Ascending aorta (tissue), 2 donors: Measurements from ENCODE around the gene EPC1. TPM values are rescaled to one million over a fixed set of nuclear protein-coding genes. Genes with fewer than 3 reads are reported as not detected.
A peak's percentile ranks its signal among the peaks of the same experiment; 100 is the strongest.
"Not testable (repeated sequence)": the region's sequence is repeated elsewhere in the genome, so short reads cannot be mapped to it uniquely, and the experiment has no call there.

Experiments used
- DNase-seq, 2 donors: peaks; one replicate each; pipeline ENCODE4 v3.0.0-alpha.2; 2019; ENCODE audit warnings: low spot score in 2 of 2
- H3K27ac ChIP-seq, 2 donors: fragments of 200-600 bp; sonication (generic); one replicate each; pipeline ENCODE4 v1.5.1; 2016 to 2017; ENCODE audit warnings: mild to moderate bottlenecking in 1 of 2
- H3K27me3 ChIP-seq: fragments of 200-600 bp; sonication (generic); one replicate; pipeline ENCODE4 v1.5.1; 2017
- H3K36me3 ChIP-seq, 2 donors: fragments of 200-600 bp; sonication (generic); one replicate each; pipeline ENCODE4 v1.5.1; 2016
- H3K4me1 ChIP-seq, 2 donors: fragments of 200-600 bp; sonication (generic); one replicate each; pipeline ENCODE4 v1.5.1; 2016 to 2017; ENCODE audit warnings: mild to moderate bottlenecking in 1 of 2
- H3K4me3 ChIP-seq, 2 donors: fragments of 200-600 bp; sonication (generic); one replicate each; pipeline ENCODE4 v1.5.1; 2016 to 2017; ENCODE audit warnings: mild to moderate bottlenecking in 1 of 2
- H3K9me3 ChIP-seq, 2 donors: fragments of 200-600 bp; sonication (generic); one replicate each; pipeline ENCODE4 v1.5.1; 2016
- intact Hi-C: fragments of 100-400 bp; cut with DNase I; formaldehyde crosslinking; loops from one replicate; pipeline ENCODE4 v1.15.1; 2023
- total RNA-seq: library from RNA; depleted of rRNA; stranded (reverse); fragments of >200 nt; gene quantifications from one replicate; pipeline ENCODE4 v1.1.0, GENCODE V29; 2016
- TF ChIP-seq, protein P1 (sequence below), 3 experiments: fragments of 200-600 bp in 2 of 3; fragments of 450-650 bp in 1 of 3; sonication (generic) in 2 of 3; IDR thresholded peaks; one replicate each; pipeline ENCODE4 v1.5.1; 2016 to 2019; ENCODE audit warnings: antibody characterized with exemption in 3 of 3, mild to moderate bottlenecking in 1 of 3, moderate library complexity in 1 of 3

The EPC1 gene
- total RNA-seq, 1 donor from 2014 or later: 31.4 TPM

DNA sequence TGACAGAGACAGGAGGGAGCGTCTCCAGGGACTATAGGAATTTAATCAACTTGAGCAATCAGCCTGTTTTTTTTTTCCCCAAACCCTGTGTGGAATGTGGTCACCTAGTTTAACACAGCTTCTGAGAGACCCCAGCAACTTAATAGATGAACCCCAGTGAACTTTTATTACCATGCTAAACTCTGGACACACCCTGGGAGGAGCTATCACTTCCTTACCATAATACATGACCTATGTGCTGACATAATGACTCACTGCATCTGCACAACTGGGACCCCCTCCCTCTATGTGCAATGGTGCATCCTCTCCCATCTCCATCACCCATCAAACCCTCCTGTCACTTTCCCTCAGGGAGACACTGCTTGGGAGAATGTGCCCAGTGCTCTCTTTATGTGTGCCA lies 83.7 kb downstream of the EPC1 start:
- Histone ChIP-seq H3K4me1 (peaks cover 0 to 2% of the 10 kb centered on the region in 2 donors), H3K4me3 (no peak overlapping the region), H3K36me3 (peaks cover 12 to 13% of the 10 kb centered on the region in 2 donors), H3K9me3 (no peaks in the 10 kb centered on the region), H3K27ac (no peak overlapping the region), H3K27me3 (no peaks in the 10 kb centered on the region)
- intact Hi-C loops: no loop called here
- TF ChIP-seq, protein P1, sequence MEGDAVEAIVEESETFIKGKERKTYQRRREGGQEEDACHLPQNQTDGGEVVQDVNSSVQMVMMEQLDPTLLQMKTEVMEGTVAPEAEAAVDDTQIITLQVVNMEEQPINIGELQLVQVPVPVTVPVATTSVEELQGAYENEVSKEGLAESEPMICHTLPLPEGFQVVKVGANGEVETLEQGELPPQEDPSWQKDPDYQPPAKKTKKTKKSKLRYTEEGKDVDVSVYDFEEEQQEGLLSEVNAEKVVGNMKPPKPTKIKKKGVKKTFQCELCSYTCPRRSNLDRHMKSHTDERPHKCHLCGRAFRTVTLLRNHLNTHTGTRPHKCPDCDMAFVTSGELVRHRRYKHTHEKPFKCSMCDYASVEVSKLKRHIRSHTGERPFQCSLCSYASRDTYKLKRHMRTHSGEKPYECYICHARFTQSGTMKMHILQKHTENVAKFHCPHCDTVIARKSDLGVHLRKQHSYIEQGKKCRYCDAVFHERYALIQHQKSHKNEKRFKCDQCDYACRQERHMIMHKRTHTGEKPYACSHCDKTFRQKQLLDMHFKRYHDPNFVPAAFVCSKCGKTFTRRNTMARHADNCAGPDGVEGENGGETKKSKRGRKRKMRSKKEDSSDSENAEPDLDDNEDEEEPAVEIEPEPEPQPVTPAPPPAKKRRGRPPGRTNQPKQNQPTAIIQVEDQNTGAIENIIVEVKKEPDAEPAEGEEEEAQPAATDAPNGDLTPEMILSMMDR (IDR thresholded peaks at IDR 0.05): no peak
- DNase-seq: no peak

- TF ChIP-seq, protein P1 (IDR thresholded peaks at IDR 0.05): no peak
- intact Hi-C loops: no loop called here
- Histone ChIP-seq H3K27ac (no peak overlapping the region), H3K9me3 (no peaks in the 10 kb centered on the region), H3K4me1 (no peaks in the 10 kb centered on the region), H3K4me3 (no peak overlapping the region), H3K36me3 (no peaks in the 10 kb centered on the region), H3K27me3 (no peaks in the 10 kb centered on the region)
- DNase-seq: no peak
Observed at GRCh38 chr10:32259551-32259950, 87.4 kb downstream of the EPC1 start.

DNA sequence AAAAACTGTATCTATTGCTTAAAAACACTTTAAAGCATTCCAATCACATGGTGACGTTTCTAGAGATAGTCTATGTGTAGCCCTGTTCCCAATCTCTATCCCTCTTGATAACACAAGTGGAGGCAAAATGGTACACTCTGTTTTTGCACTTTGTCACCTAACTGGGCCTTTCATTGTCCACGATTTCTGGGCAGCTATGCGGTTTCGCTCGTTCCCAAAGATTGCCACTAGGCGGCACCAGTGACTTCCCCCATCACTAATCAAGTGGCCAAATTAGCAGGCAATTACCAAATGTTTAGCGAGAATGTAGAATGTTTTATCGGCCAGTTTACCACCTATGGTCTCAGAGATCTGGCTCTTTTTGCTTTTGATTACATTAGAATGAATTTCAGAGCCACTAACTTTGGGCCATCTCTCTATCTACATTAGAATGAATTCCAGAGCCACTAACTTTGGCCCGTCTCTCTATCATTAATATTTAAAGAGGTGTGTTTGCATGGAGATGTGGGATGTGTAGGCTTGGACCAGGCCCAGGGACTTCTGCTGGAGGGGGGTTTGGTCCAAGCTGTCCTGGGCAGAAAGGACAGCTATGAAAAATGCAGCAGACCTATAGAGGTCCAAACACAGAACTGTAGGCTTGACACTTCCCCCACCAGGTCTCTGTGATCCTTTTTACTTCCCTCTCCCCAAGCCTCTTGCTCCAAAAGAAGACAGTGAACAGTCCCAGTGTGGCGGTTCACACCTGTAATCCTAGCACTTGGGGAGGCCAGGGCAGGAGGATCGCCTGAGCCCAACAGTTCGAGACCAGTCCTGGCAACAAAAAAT lies 90.1 kb downstream of the EPC1 start:
- Histone ChIP-seq H3K36me3 (no peaks in the 10 kb centered on the region), H3K4me1 (no peaks in the 10 kb centered on the region), H3K4me3 (no peak overlapping the region), H3K27ac (no peak overlapping the region), H3K9me3 (no peaks in the 10 kb centered on the region), H3K27me3 (no peaks in the 10 kb centered on the region)
- DNase-seq: peak in 1 of 2 donors; percentile 82
- TF ChIP-seq, protein P1 (IDR thresholded peaks at IDR 0.05): peak; percentile 69 to 81 (median 78)
- intact Hi-C loops: loop anchor here (1.0 kb wide), 2 partner anchors 89 to 111 kb away; no protein-coding TSS in a partner anchor

DNA sequence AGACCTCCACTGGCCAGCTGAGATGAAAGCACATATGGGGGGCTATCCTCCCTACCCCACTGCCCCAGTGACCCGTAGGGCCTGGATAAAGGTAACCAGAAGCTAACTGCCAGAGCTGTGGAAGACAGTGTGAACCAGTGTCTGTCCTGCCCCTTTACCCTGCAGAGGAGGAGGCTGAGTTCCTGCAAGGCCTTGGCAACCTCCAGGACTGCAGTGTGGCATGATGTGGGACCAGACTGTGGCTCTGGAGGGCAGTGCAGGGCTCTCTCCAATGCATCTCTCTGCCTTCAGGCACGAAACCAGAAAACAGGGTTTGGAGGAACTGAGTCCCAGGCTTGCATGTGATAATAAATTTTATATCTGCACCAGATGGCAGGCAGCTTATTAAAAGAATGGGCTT lies 93.1 kb downstream of the EPC1 start:
- Histone ChIP-seq H3K9me3 (no peaks in the 10 kb centered on the region), H3K4me3 (no peak overlapping the region), H3K4me1 (no peaks in the 10 kb centered on the region), H3K27ac (no peak overlapping the region), H3K36me3 (no peaks in the 10 kb centered on the region), H3K27me3 (no peaks in the 10 kb centered on the region)
- DNase-seq: no peak
- TF ChIP-seq, protein P1 (IDR thresholded peaks at IDR 0.05): no peak
- intact Hi-C loops: no loop called here

DNA sequence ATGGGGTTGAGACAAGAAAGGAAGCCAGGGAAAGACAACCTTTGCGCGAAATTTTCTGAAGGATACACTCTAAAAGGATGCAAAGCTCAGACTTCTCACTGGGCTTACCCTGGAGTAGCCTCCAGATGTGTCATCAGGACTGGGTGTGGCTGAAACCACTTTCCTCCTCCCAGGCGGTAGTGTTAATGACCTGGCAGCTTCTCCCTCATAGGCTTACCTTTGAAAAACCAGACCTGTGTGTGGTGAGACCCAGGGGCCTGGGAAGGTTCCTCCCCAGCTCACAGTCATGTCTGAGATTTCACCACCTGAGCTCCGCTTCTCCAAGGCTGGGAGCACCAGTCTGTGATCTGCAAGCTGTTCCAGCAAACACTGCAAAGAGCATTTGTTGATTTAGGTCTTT lies 93.7 kb downstream of the EPC1 start:
- H3K36me3 ChIP-seq: no peaks in the 10 kb centered on the region
- no peak overlapping the region for H3K27ac ChIP-seq
- H3K4me3 ChIP-seq: no peak overlapping the region
- intact Hi-C loops: no loop called here
- no peaks in the 10 kb centered on the region for H3K9me3 ChIP-seq
- no peaks in the 10 kb centered on the region for H3K27me3 ChIP-seq
- H3K4me1 ChIP-seq: no peaks in the 10 kb centered on the region
- DNase-seq: no peak
- TF ChIP-seq, protein P1 (IDR thresholded peaks at IDR 0.05): no peak

DNA sequence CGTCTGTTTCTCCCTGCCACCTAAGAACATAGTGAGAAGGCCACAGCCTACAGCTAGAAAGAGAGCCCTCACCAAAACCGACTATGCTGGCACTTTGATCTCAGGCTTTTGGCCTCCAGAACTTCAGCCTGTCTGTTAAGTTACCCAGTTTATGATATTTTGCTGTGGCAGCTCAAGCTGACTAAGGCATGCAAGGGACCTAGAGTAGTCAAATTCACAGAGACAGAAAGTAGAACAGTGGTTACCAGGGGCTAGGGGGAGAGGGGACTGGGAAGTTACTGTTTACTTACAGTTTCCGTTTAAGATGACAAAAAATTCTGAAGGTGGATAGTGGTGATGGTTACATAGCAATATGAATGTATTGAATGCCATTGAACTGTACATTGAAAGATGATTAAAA lies 96.5 kb downstream of the EPC1 start:
- H3K4me3 ChIP-seq, H3K36me3 ChIP-seq, H3K27ac ChIP-seq, H3K9me3 ChIP-seq, DNase-seq, H3K4me1 ChIP-seq, H3K27me3 ChIP-seq, intact Hi-C loops: not testable (repeated sequence)
